HT1080 (cell line): ENCODE measurements around the gene ADGRD1. TPM values are rescaled to one million over a fixed set of nuclear protein-coding genes. Genes with fewer than 3 reads are reported as not detected.
A peak's percentile ranks its signal among the peaks of the same experiment; 100 is the strongest.

ENCODE experiments used
- DNase-seq: peaks from one replicate; pipeline ENCODE4 v3.0.0-alpha.2; 2015; ENCODE audit warnings: low read depth
- total RNA-seq: library from RNA; depleted of rRNA; stranded (reverse); fragments of >200 nt; shearing (Covaris generic); gene quantifications from 2 replicates; pipeline ENCODE4 v1.2.3, GENCODE V29; 2014

The ADGRD1 gene
- total RNA-seq, 1 experiment from 2014 or later = not detected

GRCh38 chr12:131130311-131130911 lies 176.7 kb downstream of the ADGRD1 start:
- DNase-seq = no peak

GRCh38 chr12:131131077-131131807 lies 177.5 kb downstream of the ADGRD1 start:
- DNase-seq = no peak

- no peak for DNase-seq
These were observed 178.1 kb downstream of the ADGRD1 start for GRCh38 chr12:131131808-131132117.

GRCh38 chr12:131132118-131132892 lies 178.6 kb downstream of the ADGRD1 start:
- peak; percentile 44 for DNase-seq

- DNase-seq = no peak
These were observed 179.6 kb downstream of the ADGRD1 start for GRCh38 chr12:131133015-131133905.

- DNase-seq = no peak
These were observed 180.3 kb downstream of the ADGRD1 start for GRCh38 chr12:131133994-131134393.

GRCh38 chr12:131134523-131135310 lies 181.0 kb downstream of the ADGRD1 start:
- no peak for DNase-seq

- DNase-seq = no peak
These were observed 181.6 kb downstream of the ADGRD1 start for GRCh38 chr12:131135311-131135785.

- DNase-seq = no peak
These were observed 182.3 kb downstream of the ADGRD1 start for GRCh38 chr12:131135786-131136538.

- no peak for DNase-seq
These were observed 182.8 kb downstream of the ADGRD1 start for GRCh38 chr12:131136539-131136872.

GRCh38 chr12:131137009-131137835 lies 183.5 kb downstream of the ADGRD1 start:
- DNase-seq = no peak

GRCh38 chr12:131137836-131138637 lies 184.3 kb downstream of the ADGRD1 start:
- DNase-seq = peak; percentile 10

GRCh38 chr12:131138638-131139362 lies 185.1 kb downstream of the ADGRD1 start:
- DNase-seq = no peak

- no peak for DNase-seq
These were observed 185.8 kb downstream of the ADGRD1 start for GRCh38 chr12:131139363-131140068.

GRCh38 chr12:131140069-131140435 lies 186.3 kb downstream of the ADGRD1 start:
- no peak for DNase-seq

GRCh38 chr12:131140697-131141096 lies 187.0 kb downstream of the ADGRD1 start:
- DNase-seq = no peak

GRCh38 chr12:131141514-131141913 lies 187.8 kb downstream of the ADGRD1 start:
- no peak for DNase-seq
